Activated naive CD4-positive, alpha-beta T cell (primary cell): ENCODE results near the gene MYO1C.
A peak's percentile ranks its signal among the peaks of the same experiment; 100 is the strongest.

ENCODE experiments used
- DNase-seq, 4 experiments: peaks; one replicate each; lab custom pipeline; 2025; lab: John Stamatoyannopoulos, UW

Gene MYO1C

DNA sequence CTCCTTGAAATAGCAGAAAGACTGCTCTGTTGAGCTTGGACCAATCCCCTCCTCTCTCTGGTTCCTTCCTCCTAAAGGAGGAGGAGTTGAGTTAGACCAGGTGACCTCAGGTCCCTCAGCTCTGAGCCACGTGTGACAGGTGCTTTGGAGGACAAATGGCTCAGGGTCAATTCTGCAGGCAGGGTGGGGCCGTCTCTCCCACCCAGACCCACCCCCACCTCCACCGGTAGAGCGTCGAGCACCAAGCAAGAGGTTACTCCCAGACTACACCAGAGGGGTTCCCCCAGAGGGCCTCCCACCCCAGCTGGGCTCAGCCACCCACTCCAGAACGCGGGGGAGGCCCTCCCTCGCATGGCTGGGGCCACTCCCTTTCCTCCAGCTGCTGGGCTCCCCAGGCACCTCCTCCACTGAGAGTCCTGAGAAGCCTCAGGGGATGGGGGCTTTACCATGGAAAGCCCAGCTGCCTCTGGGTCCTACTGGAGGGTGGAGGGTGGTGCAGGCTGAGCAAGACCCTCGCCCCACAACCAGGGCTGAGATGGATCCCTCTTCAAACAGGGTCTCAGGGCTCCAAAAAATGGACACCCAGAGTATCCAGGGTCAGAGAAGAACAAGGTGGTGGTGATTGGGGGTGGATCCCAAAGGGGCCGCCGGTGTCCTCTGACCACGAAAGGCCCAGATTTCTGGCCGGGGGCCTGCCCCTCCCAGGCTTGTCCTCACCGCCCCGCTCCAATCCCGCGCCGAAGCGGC is 7.6 kb downstream of the MYO1C start:
- peak in 1 of 4 experiments; percentile 23 for DNase-seq

DNA sequence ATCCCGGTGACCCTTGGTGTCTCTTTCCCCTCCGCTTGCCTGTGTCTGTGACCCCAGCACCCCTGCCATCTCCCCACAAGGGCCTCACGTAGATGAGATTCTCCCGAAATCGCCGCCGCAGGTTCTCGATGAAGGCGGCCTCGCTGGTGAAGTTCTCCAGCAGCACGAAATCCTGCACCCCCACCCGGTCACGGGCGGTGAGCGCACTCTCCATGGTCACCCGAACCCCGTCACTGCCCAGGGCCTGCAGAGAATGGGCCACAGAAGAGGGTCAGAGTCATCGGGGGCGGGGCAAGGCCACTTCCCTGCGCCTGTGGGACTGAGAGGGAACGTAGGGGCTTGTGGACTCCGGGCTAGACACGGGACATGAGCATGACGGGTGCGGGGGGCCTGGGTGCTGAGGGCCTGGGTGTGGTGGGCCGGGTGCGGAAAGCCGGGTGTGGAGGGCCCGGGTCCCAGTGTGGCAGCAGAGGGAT is 8.4 kb downstream of the MYO1C start:
- DNase-seq, result no peak

DNA sequence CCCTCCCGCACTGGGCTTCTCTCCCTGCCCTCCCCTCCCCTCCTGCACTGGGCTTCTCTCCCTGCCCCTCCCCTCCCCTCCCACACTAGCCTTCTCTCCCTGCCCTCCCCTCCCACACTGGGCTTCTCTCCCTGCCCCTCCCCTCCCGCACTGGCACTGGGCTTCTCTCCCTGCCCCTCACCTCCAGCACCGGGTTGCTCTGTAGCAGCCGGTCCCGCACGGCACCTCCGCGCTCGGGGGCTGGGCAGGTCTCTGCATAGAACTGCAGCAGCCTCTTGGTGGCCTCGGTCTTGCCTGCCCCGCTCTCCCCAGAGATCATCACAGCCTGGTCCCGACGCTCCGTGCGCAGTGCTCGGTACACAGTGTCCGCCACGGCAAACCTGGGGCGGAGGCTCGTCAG is 9.8 kb downstream of the MYO1C start:
- DNase-seq, result no peak

DNA sequence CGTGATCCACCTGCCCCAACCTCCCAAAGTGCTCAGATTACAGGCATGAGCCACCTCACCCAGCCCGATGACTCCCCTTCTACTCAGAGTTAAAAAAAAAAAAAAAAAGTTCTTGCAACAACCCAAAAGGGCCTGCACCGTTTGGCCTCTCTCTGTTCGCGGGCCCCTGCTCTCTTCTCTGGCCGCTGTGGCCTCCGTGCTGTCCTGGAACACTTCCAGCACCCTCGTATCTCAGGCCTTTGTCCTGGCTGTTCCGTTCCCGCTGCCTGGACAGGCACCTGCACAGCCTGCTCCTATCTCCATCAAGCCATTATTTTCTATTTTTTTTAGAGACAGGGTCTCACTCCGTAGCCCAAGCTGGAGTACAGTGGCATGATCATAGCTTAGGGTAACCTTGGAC is 10.8 kb downstream of the MYO1C start:
- DNase-seq, result no peak

DNA sequence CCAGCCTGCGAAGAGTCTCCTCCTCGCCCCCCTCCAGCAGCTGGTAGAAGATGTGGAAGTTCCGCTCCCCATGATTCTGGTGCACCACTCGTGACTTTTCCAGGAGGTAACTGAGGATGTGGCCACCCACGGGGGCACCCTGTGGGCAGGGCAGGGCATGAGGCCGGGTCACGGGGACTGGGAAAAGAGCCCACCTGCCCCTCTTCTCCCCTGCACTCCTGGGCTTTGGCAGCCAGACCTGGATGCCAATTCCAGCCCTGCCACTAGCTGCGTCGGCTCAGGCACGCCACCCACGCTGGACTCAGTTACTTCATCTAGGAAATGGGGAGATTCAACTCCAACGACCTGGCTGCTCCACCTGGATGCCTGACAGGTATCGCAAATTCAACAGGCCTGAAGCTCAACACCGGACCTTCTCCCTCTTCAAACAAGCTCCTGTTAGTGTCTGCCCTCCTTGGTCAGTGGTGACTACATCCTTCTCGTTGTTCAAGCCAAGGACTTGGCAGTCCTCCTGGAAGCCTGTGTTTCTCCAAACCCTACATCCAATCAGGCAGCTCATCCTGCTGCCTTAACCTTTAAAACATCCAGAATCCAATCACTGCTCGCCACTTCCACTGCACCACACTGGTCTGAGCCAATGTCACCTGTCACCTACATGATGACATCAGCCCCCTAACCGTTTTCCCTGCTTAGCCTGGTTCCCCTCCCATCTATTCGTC is 11.6 kb downstream of the MYO1C start:
- no peak for DNase-seq

DNA sequence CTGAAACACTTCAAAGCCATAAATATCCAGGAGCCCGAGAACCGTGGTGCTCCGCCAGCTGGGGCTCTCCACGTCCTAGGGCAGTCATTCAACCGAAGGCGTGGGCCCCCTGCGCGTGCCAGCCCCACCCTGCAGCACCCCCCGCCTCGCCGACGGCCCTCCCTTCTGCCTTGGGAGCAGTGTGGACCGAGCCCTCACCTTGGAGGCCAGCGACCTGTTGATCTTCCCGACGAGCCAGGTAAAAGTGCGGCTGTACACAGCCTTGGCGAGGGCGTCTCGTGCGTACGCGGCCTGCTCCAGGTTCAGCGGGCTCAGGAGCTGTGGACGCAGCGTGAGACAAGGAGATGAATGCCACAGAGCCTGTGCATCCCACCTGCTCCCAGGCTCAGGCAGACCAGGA is 14.1 kb downstream of the MYO1C start:
- DNase-seq, result no peak

DNA sequence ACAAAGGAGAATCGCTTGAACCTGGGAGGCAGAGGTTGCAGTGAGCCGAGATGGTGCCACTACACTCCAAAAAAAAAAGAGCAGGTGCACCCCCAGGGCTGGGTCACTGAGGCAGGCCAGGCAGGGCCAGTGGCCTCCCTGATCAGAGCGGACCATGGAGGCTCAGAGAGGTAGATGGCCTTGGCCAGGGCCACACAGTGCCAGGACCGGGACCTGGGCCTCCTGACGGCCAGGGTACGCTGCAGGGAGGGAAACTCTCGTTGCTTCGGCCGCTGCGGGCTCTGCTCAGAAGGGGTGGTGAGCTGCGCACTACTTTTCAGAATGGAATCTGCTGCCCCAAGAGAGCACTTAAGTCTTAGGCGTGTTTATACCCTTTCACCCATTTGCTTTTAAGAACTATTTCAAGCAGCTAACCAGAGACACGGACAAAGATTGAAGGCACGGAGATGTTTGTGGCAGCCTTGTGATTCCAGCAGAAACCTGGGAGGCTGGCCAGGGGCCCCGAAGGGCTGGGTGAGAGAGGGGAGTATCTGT is 17.1 kb downstream of the MYO1C start:
- no peak for DNase-seq

DNA sequence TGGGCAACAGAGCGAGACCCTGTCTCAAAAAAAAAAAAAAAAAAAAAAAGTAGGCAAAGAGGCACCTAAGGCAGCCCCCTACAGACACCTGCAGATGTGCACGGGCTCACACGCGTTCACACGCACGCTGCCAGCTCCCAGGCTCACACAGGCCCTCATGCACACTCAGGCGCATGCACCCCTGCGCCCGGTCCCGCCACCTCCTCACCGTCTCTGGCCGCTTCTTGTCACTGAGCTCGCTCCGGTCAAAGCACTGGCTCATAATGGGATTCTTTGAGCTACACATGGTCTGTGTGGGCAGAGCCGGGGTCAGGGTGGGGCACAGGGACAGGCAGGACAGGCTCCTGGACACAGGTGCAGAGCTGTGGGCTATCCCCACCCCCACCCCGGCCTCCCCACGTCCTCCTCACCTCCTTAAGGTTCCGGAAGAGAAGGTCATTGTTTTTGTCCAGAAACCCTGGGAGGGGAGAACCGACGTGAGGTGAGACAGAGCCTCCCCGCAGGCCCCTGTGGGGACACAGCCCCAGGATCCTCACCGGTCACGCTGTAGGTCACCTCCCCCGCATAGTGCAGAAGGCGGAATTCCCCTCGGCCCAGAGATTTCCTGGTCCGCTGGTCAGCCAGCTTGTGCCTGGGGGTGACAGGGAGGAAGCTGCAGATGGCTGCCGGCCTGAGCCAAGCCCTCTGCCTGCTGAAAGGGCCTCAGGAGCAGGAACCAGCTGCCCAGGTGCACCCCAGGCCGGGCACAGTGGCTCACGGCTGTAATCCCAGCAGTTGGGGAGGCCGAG is 17.9 kb downstream of the MYO1C start:
- no peak for DNase-seq

DNA sequence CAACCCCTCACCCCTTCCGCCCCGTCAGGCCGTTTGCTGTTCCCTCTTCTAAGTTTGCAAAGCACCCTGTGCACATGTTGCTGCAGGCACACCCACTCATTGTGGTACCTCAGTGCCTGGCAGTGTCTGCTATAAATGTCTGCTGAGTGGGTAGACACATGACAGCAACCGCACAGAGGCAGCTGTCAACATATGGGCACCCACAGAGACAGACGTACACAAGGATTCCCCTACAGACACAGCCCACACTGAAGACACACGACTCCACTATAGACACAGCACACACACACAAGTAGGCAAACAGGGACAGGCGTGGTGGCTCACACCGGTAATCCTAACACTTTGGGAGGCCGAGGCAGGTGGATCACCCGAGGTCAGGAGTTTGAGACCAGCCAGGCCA is 18.6 kb downstream of the MYO1C start:
- DNase-seq, result peak in 1 of 4 experiments; percentile 13

DNA sequence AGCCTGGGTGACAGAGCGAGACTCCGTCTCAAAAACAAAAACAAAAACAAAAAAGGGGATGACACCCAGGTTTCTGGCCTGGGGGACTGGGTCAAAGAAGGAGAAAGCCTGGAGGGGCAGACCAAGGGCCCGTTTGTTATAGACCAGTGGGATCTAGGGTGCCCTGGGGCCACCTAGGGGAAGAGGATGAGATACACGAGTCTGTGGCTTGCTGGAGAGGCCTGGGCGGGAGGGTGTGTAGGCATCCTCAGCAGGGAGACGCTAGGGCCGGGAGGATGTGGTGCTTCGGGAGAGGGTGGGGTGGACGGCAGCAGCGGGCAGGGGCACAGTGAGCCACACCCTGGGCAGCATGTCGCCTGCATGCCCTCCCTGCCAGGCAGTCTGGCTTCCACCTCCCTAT is 19.3 kb downstream of the MYO1C start:
- DNase-seq, result peak in 1 of 4 experiments; percentile 14

DNA sequence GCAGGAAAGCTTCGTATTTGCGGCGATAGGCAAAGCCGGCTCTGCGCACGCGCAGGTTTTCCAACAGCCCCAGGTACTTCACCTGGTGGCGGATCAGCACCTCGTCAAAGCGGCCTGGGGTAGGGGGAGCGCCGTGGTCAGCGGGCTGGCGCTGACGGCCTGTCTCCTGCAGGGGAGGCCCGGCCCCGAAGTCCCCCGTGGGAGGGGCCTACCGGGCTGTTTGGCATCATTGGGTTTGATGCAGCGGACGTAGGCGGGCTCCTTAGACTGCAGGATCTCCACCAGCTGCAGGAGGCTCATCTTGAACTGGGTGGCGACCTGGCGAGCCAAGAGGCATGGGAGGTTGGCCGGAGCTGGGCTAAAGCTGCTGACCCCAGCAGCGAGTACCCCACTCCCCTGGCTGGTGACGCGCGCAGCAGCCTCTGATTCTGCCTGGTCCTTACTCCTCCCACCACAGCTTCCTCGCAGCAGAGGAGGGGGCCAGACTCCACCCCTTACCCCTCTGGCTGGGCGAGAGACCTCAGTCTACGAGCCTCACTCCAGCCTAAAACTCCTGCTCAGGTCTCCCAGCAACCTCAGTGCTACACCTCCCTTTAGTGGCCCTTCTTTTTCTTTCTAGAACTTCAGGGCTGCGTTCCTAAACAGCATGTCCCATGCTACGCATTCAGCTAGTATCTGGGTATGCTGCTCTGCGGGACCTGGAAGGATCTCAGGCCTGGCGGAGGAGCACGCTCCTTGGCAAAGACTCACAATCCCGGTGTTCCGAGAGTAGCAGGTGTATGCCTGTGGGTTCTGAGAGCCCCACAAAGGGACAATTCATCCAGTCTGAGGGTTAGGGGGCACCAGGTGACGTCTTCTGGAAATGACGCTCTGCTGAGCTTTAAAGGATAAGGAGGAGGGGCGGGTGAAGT is 20.3 kb downstream of the MYO1C start:
- DNase-seq, result no peak

DNA sequence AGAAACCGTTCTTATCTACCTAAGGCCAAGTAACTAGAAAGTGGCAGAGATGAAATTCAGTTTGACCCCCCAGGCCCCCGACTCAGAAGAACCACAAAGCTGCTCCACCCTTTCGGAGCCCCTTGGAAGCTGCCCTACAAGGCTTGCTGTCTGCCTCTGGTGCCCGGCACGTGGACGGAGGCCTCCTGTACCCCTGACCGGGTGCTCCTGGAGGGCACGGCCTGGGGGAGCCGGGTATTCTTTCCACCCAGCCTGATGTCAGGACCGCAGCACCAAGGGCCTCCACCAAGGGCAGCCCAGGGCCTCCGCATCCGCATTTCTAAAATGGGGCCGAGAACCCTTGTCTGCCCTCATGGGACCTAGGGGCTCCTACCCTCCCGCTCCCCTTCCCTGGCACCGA is 21.0 kb downstream of the MYO1C start:
- DNase-seq, result no peak

DNA sequence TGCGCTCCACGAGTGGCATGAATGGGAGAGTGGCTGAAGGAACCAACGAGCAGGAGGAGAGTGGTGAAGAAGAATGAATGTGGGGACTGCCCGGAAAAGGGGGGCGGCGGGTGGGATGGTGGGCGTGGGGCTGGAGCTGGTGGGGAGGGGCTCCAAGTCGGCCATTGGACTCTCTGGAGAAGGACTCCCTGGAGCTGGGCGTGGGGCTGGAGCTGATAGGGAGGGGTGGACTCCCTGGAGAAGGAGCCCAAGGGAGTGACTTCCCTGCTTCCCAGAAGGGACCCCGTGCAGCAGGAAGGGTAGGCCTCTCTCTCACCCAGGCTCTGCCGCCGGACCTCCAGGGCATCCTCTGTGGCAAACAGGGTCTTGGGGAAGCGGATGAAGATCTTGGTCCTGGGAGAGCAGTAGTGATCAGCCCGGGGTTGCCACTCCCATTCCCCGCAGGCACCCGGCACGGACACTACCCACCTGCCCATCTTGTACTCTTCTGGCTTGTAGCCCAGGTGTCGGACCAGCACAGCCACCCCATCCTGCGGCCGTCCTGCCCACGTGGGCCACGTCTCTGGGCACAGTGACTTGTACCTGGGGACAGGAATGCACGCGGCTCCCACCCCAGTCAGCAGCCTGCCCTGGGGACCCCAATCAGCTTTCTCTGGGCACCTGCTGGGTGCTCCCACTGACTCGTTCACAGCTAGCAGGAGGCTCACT is 21.6 kb downstream of the MYO1C start:
- no peak for DNase-seq

DNA sequence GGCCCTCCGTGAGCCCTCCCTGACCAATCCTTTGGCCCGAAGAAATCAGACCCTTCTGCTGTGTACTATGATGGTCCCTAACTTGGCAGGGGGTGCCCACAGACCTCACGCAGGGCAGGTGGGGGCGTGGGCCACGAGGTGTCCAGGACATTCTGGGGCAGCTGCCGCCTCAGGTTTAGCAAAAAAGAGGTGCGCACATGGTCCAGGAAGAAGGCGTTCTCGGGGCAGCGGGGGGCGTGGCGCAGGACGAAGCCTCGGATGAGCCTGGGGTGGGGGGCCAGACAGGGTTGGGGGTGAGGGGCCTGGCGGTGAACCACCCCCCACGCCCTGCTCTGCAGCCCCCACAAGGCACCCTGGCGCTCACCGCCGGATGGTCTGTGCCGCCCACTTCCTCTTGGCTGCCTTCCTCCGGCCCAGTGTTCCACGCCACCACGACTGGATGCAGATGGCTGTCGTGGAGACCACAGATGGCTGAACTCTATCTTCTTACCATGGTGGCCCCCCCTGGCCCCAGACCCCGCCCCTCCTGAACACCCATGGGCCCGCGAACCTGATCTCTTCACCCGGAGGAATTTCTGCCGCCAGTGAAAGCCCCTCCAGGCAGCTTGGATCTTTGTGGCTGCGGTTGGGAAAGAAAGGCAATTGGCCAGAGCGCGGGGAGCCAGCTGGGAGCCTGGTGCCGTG is 22.3 kb downstream of the MYO1C start:
- no peak for DNase-seq

DNA sequence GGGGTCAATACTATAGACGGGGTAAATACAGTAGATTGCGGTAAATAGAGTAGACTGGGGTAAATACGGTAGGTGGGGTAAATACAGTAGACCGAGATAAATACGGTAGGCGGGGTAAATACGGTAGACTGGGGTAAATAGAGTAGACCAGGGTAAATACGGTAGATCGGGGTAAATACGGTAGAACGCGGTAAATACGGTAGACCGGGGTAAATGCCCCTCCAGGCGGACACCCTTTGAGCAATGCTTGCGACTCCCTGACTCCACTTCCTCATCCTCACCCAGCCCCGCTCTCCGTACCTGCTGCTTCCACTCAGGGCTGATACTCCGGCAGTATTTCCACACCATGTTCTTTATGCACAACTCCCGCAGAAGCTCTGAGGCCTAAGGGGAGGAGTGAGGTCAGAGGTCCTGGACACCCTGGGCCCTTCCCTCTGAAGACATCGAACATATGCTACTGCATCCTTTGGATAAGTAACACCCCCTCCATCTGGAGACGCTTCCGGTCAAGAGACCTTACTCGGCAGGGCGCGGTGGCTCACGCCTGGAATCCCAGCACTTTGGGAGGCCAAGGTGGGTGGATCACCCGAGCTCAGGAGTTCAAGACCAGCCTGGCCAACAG is 23.1 kb downstream of the MYO1C start:
- no peak for DNase-seq

DNA sequence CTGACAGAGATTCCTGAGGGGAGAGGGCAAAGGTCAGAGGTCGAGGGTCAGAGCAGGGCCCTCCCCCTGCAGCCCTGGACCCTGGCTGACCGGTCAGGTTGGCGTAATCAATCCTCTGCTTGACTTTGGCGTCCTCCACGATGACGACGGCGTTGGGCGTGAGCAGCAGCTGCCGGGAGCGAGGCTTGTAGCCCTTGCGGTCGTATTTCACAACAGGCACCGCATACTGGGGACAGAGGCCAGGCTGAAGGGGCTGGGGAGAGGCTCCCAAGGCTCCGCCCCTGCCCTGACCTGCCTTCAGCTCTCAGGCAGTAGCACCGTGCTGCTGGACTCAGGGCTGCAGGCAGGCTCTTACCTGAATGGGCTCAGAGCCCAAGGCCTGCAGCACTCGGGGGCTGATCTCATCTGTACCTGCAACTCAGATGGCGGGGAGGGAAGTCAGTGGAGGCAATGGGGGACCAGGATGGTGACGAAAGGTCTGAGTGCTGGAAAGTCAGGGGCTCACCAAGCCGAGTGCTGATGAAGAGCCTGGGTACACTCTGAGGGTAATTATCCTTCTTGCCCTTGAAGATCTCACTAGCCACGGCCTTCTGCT is 24.5 kb downstream of the MYO1C start:
- no peak for DNase-seq

DNA sequence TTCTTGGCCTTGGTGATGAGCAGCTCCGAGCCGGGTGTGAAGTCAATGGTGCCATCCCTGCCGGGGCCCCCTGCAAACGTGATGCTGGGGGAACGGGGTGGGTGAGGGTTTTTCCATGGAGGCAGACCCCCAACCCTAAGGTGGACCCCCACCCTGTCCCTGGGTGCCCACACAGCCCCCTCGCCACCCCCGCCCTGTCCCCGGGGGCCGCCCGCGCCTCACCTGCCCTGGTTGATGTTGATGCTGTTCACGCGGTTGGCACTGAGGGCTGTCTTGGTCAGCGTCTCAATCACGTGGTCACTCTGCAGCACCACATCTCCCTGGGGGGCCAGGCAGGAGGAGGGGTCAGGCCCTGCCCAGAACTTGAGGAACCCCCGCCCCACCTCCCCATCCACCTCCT is 25.2 kb downstream of the MYO1C start:
- DNase-seq, result no peak

DNA sequence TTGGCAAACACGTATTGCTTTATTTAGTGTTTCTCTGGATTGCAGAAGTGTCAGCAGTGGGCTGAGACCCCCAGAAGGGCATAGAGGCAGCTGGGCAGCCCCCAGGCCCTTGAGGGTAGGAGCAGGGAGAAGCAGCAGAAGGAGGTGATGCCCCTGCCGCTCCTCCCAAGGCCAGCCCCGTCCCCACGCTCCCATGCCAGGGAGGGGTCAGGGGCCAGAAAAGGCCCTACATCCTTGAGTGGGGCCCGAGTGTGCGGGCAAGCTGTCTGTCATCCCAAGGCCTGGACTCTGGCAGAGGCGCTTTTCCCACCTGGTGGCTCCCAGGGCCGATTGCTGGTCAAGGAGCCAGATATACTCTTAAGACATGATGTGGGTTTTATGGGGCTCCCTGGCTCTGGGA is 28.3 kb downstream of the MYO1C start:
- DNase-seq, result no peak
